Glutamatergic neuron (in vitro differentiated cells): ENCODE measurements around the gene ABCC10. TPM values are rescaled to one million over a fixed set of nuclear protein-coding genes. Genes with fewer than 3 reads are reported as not detected.

Experiments
- DNase-seq: peaks from one replicate; pipeline ENCODE4 v3.0.0; 2022
- H3K27ac Mint-ChIP-seq: one replicate; pipeline ENCODE4 v1.8.0; 2020; ENCODE audit warnings: mild to moderate bottlenecking, mixed read lengths, inconsistent platforms; ENCODE audit not compliant: unreplicated experiment
- H3K27me3 Mint-ChIP-seq: one replicate; pipeline ENCODE4 v1.8.0; 2020; ENCODE audit warnings: mild to moderate bottlenecking, moderate library complexity, mixed read lengths, inconsistent platforms; ENCODE audit not compliant: unreplicated experiment
- H3K36me3 Mint-ChIP-seq: one replicate; pipeline ENCODE4 v1.8.0; 2020; ENCODE audit warnings: mild to moderate bottlenecking, mixed read lengths, inconsistent platforms; ENCODE audit not compliant: unreplicated experiment
- H3K4me1 Mint-ChIP-seq: one replicate; pipeline ENCODE4 v1.8.0; 2020; ENCODE audit warnings: mild to moderate bottlenecking, low read depth, mixed read lengths, inconsistent platforms; ENCODE audit not compliant: unreplicated experiment
- H3K4me3 Mint-ChIP-seq: one replicate; pipeline ENCODE4 v1.8.0; 2020; ENCODE audit warnings: mild to moderate bottlenecking, mixed read lengths, inconsistent platforms; ENCODE audit not compliant: unreplicated experiment
- H3K9me3 Mint-ChIP-seq: one replicate; pipeline ENCODE4 v1.8.0; 2020; ENCODE audit warnings: mild to moderate bottlenecking, moderate library complexity, mixed read lengths, inconsistent platforms; ENCODE audit not compliant: unreplicated experiment
- total RNA-seq: library from RNA; stranded (reverse); fragmentation: NEBNext Ultra II Directional; extraction: Animal tissue kit (Norgen Biotek cat#: 25700); gene quantifications from one replicate; pipeline ENCODE4 v1.2.1, GENCODE V29; 2021; ENCODE audit not compliant: unreplicated experiment
- TF ChIP-seq, protein P1 (sequence below): fragments of 200-600 bp; sonication (generic); IDR thresholded peaks from one replicate; pipeline ENCODE4 v1.5.0; 2021; ENCODE audit not compliant: partially characterized antibody, unreplicated experiment

The ABCC10 gene
- total RNA-seq, 1 donor from 2014 or later = 94.8 TPM

- Mint-ChIP-seq H3K9me3 (peaks cover 4% of the 10 kb centered on the region), H3K27me3 (no peaks in the 10 kb centered on the region), H3K4me3 (no peak overlapping the region), H3K27ac (no peak overlapping the region), H3K36me3 (peaks cover 4% of the 10 kb centered on the region), H3K4me1 (peaks cover 5% of the 10 kb centered on the region)
- DNase-seq = no peak
- TF ChIP-seq, protein P1, sequence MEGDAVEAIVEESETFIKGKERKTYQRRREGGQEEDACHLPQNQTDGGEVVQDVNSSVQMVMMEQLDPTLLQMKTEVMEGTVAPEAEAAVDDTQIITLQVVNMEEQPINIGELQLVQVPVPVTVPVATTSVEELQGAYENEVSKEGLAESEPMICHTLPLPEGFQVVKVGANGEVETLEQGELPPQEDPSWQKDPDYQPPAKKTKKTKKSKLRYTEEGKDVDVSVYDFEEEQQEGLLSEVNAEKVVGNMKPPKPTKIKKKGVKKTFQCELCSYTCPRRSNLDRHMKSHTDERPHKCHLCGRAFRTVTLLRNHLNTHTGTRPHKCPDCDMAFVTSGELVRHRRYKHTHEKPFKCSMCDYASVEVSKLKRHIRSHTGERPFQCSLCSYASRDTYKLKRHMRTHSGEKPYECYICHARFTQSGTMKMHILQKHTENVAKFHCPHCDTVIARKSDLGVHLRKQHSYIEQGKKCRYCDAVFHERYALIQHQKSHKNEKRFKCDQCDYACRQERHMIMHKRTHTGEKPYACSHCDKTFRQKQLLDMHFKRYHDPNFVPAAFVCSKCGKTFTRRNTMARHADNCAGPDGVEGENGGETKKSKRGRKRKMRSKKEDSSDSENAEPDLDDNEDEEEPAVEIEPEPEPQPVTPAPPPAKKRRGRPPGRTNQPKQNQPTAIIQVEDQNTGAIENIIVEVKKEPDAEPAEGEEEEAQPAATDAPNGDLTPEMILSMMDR = no peak
These were observed 20.3 kb downstream of the ABCC10 start for GRCh38 chr6:43447604-43448003.

GRCh38 chr6:43448916-43449315 is 21.6 kb downstream of the ABCC10 start:
- H3K36me3 Mint-ChIP-seq = peaks cover 7% of the 10 kb centered on the region
- H3K27me3 Mint-ChIP-seq = peaks cover 7% of the 10 kb centered on the region
- DNase-seq = no peak
- H3K4me3 Mint-ChIP-seq = no peak overlapping the region
- H3K4me1 Mint-ChIP-seq = peaks cover 4% of the 10 kb centered on the region
- no peak overlapping the region for H3K27ac Mint-ChIP-seq
- peaks cover 7% of the 10 kb centered on the region for H3K9me3 Mint-ChIP-seq
- TF ChIP-seq, protein P1 = no peak

GRCh38 chr6:43450699-43451131 is 23.4 kb downstream of the ABCC10 start:
- TF ChIP-seq, protein P1 = no peak
- peaks cover 12% of the 10 kb centered on the region for H3K27me3 Mint-ChIP-seq
- H3K4me1 Mint-ChIP-seq = peaks cover 5% of the 10 kb centered on the region
- H3K36me3 Mint-ChIP-seq = peaks cover 9% of the 10 kb centered on the region
- no peak for DNase-seq
- peaks cover 9% of the 10 kb centered on the region for H3K9me3 Mint-ChIP-seq
- no peak overlapping the region for H3K4me3 Mint-ChIP-seq
- no peak overlapping the region for H3K27ac Mint-ChIP-seq

DNA sequence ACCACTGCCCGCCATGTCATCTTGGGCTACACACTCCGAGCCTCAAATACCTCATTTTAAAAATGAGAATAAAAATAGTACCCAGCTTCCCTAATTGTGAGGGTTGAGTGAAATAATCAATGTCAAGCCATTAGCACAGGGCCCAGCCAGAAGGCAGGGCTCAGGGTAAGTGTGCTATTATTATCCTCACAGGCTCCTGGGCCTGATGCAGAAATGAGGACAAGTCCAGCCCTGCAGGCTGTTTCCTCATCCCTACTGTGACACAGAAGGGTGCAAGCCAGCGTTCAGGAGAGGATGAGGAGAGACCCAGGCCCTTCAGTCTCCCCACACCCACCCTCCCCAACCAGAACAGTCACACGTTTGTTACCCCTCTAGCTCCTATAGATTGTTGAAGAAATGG is 24.0 kb downstream of the ABCC10 start:
- no peak overlapping the region for H3K4me3 Mint-ChIP-seq
- peaks cover 9% of the 10 kb centered on the region for H3K36me3 Mint-ChIP-seq
- peaks cover 14% of the 10 kb centered on the region for H3K27me3 Mint-ChIP-seq
- H3K27ac Mint-ChIP-seq = no peak overlapping the region
- peaks cover 5% of the 10 kb centered on the region for H3K4me1 Mint-ChIP-seq
- H3K9me3 Mint-ChIP-seq = peaks cover 10% of the 10 kb centered on the region
- TF ChIP-seq, protein P1 = no peak
- DNase-seq = no peak

GRCh38 chr6:43451939-43452338 is 24.6 kb downstream of the ABCC10 start:
- Mint-ChIP-seq H3K4me3 (no peak overlapping the region), H3K4me1 (peaks cover 7% of the 10 kb centered on the region), H3K9me3 (peaks cover 13% of the 10 kb centered on the region), H3K36me3 (peaks cover 9% of the 10 kb centered on the region), H3K27ac (peak overlapping the region; percentile 25), H3K27me3 (peaks cover 18% of the 10 kb centered on the region)
- DNase-seq = no peak
- TF ChIP-seq, protein P1 = no peak
